HEK293T (cell line): ENCODE results near the gene SYNE3.

Experiments
- FOXA1 ChIP-seq: fragments of 450-650 bp; IDR thresholded peaks from 2 replicates; pipeline ENCODE4 v1.6.1; 2016; ENCODE audit warnings: mild to moderate bottlenecking
- FOXK2 ChIP-seq: fragments of 450-650 bp; IDR thresholded peaks from 2 replicates; pipeline ENCODE4 v1.6.1; 2016; ENCODE audit warnings: mild to moderate bottlenecking

GRCh38 chr14:95474486-95474885 is 42.0 kb downstream of the SYNE3 start:
- TF ChIP-seq FOXK2 (no peak), FOXA1 (no peak)
